GM18519 (cell line): ENCODE results near the gene ZNF275.
"Not testable (repeated sequence)": the region's sequence is repeated elsewhere in the genome, so short reads cannot be mapped to it uniquely, and the experiment has no call there.

Experiments
- ATAC-seq: cut with Tn5 transposase; IDR thresholded peaks from one replicate; pipeline ENCODE4 v1.9.1; 2021; ENCODE audit warnings: mild to moderate bottlenecking, moderate library complexity; ENCODE audit not compliant: unreplicated experiment, low FRiP score

ZNF275 gene, protein sequence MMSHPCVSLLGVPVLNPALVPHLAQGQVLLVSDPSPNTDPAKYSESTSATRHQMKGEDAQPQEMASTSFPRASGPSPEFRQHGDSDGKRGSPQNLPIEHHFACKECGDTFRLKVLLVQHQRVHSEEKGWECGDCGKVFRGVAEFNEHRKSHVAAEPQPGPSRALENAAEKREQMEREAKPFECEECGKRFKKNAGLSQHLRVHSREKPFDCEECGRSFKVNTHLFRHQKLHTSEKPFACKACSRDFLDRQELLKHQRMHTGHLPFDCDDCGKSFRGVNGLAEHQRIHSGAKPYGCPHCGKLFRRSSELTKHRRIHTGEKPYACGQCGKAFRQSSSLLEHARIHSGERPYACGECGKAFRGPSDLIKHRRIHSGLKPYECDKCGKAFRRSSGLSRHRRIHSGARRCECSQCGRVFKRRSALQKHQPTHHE

DNA sequence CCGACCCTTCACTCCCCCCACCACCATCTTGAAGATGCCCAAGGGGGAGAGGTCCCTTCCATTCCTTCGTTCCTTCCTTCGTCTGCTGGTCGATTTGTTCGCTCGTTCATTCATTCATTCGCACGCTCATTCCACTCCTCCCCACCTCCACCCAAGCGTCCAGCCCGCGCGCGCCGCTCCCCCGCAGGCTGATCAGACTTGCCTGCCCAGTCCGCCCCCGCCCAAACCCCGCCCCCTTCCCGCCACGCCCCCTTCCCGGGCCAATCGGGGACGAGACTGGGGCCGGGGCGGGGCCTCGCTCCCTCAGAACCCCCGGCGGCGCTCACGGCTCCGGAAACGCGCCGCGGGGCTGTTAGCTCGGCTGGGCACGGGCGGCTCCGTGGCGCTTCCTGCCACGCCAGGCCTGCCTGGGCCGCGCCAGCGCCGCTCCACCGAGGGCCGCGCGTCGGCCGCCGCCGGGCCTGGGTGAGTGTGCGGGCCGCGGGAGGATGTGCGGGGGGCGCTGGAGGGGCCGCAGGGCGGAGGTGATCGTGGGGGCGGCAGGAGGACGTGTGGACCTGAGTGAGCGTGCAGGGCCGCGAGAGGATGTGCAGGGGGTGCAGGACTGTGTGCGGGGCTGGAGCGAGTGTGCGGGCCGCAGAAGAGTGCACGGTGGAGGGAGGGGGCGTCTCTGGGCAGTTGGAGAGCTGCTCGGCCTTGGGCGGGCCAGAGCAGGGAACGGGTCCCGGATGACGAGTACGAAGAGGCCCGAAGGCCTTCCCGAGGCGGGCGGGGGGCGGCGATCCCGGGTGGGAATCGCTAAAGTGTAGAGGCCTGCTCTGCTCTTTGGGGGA lies at the start of gene ZNF275:
ZNF275 (plus strand) TSS at position 333 of the 833 bp plus-strand sequence. CDS start 2,527 bp downstream, outside the sequence.
- peak; percentile 65 for ATAC-seq

DNA sequence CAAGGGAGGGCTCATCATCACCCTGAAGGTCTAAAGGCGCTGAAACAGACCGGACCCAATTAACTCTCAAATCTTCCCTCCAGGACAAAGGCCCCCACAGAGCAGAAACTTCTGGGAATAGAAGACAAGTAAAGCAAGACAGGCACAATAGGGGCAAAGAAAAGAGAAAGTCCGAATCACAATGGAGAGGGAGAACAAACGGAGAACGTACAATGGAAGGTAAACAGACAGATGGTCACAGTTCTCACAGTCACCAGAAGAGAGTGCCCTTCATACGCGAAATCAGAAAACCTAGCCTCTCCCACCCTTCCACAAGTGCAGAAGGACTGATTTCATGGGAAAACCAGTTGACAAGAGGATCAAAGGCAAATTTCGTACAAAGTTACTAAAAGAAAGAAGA lies 48.3 kb upstream of the ZNF275 start:
- ATAC-seq = not testable (repeated sequence)

DNA sequence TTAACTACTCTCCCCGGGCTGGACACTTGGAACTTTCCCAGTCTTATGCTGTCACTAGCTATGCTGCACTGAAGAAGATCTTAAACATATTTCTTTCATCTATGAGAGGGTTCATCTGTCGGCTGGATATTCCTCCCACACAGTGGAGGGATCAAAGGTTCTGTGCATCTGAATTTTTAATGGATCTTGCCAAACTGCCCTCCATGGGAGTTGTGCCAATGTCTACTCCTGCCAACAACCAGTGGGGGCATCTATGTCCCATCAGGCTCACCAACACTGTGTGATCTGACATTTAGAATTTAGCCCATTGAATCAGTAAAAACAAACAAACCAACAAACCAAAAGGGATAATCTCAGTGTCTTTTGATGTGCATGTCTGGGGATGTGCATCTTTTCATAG lies 45.1 kb upstream of the ZNF275 start:
- not testable (repeated sequence) for ATAC-seq

DNA sequence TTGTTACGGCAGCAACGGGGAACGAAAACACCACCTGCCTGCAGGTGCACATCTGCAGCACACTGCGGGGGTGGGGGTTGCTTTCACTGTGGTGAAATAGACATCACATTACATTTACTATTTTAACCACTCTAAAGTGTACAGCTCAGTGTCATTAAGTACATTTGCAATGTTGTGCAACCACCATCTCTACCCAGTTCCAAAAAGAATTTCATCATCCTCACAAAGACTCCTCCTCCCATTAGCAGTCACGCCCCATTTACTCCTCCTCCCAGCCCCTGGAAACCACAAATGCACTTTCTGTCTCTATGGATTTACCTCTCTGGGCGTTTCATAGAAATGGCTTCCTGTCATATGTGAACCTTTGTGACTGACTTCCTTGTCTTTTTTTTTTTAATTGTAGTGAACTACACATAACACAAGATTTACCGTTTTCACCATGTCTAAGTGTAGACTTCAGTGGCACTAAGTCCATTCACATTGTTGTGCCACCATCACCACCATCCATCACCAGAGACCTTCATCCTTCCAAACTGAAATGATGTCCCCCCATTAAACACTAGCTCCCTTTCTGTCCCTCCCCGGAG lies 40.4 kb upstream of the ZNF275 start:
- ATAC-seq = not testable (repeated sequence)

DNA sequence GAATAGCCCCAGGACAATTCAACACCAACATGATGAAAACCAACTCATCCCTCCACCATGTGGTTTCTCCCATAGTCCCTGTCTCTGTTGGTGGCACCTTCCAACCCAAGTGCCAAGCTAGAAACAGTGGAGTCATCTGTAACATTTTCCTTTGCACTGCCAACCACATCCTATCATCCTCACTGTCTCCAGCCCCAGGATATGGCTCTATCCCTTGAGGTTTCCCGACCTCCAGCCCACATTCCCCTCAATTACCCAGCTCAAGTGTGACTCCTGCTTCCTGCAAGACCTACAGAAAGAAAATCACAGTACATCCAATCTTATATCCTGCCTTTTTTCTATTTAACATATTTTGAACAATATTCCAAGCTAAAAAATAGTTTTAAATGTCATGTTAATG lies 36.6 kb upstream of the ZNF275 start:
- no peak for ATAC-seq

- no peak for ATAC-seq
Observed at GRCh38 chrX:153299855-153300254, 34.1 kb upstream of the ZNF275 start.

DNA sequence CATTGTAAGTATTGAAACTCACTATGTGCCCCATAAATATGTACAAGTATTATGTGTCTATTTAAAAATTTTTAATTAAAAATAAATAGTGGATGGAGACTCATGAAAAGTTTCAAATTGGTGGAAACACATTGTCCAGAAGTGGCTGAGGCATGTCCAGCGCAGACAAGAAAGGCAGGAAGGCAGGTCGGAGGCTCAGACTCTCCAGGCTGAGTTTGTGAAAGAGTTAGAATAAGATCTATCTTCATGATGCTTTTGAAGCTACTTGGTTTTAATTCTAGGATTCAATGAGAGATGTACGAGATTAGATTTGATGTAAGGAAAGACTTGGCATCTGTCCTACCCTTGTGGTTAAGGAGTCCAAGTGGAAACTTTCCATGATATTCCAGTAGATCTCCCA lies 32.2 kb upstream of the ZNF275 start:
- ATAC-seq = no peak

DNA sequence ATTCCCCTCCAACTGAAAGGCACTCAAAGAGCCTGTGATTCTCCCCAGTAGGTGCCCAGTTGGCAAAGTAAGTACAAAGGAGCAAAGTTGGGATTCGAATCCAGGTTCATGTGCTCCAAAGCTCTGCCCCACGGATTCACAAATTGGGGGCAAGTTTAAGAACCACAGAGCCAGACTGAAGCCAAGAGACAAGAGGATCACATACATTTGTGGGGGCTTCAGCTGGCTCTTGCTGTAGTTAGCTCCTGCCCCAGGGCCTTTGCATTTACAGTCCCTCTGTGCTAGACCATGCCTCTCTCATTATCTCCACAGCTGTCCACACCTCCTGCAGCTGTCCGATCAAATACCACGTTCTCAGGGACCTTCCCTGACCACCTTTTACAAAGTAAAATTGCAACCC lies 31.2 kb upstream of the ZNF275 start:
- ATAC-seq = no peak

DNA sequence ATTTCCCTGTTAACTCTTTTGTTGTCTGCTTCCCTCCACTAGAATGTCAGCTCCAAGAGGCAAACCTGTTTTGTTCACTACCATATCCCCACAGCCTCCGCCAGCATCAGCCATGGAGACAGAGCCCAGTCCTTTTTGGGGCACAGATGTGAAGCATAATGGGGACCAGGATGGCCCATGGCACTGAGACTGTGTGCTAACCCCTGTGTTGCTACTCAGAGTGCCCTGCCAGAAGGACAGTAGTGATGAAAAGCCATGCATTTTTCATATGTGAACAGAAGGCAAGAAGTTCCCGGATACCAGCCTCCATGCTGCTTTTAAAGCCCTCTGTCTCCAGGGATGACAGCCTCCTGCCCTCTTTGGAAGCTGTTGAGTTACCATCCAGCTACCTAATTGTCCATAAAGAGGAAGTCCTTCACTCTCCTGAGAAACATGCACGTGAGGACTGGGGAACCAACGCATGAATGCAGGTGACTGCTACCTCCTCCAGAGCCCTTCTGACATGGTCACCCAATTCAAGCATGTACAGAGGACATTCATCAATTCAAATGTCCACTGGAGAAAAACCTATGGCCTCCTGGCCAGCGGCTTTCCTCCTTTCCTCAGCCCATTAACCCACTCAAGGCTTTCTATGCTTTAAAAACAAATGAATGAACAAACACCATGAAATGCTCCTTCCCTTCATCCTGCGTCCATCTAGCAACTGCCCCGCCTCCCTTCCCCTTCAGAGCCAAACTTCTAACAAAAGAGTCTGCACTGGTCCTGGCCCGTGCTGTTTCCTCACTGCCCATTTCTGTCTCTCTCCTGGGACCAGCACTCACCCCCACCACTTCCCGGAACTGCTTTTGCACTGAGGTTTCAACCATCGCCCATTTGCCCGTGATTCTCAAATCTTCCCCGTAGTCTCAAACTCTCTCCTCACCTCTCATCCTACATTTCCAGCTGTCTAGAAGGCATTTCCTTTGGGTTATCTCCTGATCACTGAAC lies 30.4 kb upstream of the ZNF275 start:
- no peak for ATAC-seq

- no peak for ATAC-seq
Observed at GRCh38 chrX:153304988-153305736, 28.8 kb upstream of the ZNF275 start.

DNA sequence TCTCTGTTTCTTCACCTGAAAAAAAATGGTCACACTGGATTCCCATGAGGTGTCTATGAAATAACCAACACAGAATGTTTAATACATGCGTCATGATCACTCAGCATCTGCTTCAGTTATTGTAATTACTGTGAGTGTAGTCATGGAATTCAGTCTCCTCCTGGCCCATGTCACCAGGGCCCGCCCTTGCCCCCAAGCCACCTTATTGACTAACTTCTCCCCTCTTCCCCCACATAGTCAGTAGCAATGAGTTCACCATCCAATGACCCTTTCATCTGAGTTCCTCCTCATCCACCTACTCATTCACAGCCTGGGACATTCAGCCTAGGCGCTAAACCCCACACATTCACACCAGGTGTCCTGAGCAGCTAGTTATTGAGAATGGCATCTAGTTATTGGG lies 28.0 kb upstream of the ZNF275 start:
- ATAC-seq = no peak

DNA sequence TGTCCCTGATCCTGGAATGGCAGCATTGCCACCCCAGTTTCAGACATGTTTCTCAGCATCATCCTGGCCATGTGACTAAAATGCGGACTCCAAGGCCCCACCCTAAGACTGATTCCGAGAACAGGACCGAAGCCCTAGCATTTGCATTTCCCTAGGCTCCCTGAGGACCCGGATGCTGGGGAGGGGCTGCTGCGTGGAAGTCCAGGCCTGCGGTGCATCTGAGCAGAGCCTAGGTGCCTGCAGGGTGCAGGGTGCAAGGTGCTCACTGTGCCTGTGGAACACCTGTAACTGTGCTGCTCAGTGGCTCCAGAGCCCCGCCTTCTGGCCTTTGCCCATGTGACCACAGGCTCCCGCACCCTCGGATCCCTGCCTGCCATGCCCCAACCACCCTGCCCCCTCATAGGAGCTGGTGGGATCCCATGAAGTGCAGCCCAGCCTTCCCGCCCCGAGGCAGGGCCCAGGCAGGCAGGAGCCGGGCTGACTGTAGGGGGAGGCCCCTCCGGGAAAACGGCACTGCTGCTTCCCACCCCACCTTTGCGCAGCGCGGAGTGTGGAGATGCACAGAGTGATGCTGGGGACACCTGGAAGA lies 27.3 kb upstream of the ZNF275 start:
- no peak for ATAC-seq

GRCh38 chrX:153307276-153308178 lies 26.4 kb upstream of the ZNF275 start:
- no peak for ATAC-seq

- ATAC-seq = no peak
Observed at GRCh38 chrX:153310901-153311300, 23.1 kb upstream of the ZNF275 start.

DNA sequence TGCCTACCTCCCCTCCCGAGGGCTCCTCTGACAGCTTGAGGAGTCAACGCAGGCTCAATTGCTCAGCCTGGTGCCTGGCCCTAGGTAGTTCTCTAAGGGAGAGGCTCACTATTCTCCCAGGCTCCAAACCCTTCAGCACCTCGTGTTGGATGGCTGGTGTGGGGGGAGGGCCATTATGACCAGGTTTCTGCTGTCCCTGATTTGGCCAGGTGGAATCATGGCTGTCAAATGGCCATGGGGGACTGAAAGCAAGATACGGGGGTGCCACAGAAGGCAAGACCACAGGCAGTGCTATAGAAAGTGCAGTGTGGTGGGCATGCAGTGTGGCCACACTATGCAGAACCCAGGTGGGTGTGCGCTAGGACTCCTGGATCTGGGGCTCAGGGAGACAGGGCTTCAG lies 21.9 kb upstream of the ZNF275 start:
- no peak for ATAC-seq

DNA sequence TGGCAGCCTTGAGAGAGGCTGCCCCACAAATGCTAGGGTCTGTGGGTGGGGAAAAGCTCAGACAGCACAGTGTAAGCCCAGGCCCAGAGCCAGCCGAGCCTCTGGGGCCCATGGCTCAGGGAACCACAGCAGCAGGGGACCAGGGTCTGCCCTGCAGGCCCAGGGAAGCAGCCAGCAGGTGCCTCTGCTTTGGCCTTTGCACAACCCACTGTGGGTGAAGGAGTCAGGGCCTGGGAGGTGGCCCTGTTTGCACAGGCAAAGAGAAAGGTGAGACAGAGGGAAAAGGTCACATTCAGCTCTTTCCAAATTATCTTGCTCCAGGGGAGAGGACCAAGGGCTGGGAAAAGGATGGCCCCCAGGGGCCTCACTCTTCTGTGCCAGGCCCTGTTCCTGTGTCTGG lies 21.1 kb upstream of the ZNF275 start:
- no peak for ATAC-seq

- ATAC-seq = no peak
Observed at GRCh38 chrX:153317306-153317705, 16.6 kb upstream of the ZNF275 start.
